GM12891 (cell line): Measurements from ENCODE around the gene GTF3C5.

ENCODE experiments used
- DNase-seq: peaks from one replicate; pipeline ENCODE4 v3.0.0; 2011; ENCODE audit warnings: low spot score; ENCODE audit not compliant: insufficient read length
- FAIRE-seq: peaks from 2 replicates; lab custom pipeline; 2011; peaks lifted over from hg19 to GRCh38; lab: Jason Lieb, UNC
- PAX5 ChIP-seq: IDR thresholded peaks from 2 replicates; pipeline ENCODE4 v1.6.1; 2011; ENCODE audit warnings: low read length, moderate library complexity, mild to moderate bottlenecking; ENCODE audit not compliant: insufficient read depth, severe bottlenecking
- POLR2A ChIP-seq: IDR thresholded peaks from 2 replicates; pipeline ENCODE4 v1.6.1; 2011; ENCODE audit warnings: low read depth, low read length, control low read depth
- POLR2AphosphoS5 ChIP-seq: IDR thresholded peaks from 2 replicates; pipeline ENCODE4 v1.6.1; 2011; ENCODE audit warnings: low read depth, low read length, control low read depth
- POU2F2 ChIP-seq: IDR thresholded peaks from 2 replicates; pipeline ENCODE4 v1.6.1; 2011; ENCODE audit warnings: low read depth, mild to moderate bottlenecking, control low read depth, low read length, moderate library complexity
- SPI1 ChIP-seq: IDR thresholded peaks from 2 replicates; pipeline ENCODE4 v1.6.1; 2011; ENCODE audit warnings: low read depth, low read length, control low read depth
- TAF1 ChIP-seq: IDR thresholded peaks from 2 replicates; pipeline ENCODE4 v1.6.1; 2011; ENCODE audit warnings: low read depth, low read length, control low read depth

Gene GTF3C5

DNA sequence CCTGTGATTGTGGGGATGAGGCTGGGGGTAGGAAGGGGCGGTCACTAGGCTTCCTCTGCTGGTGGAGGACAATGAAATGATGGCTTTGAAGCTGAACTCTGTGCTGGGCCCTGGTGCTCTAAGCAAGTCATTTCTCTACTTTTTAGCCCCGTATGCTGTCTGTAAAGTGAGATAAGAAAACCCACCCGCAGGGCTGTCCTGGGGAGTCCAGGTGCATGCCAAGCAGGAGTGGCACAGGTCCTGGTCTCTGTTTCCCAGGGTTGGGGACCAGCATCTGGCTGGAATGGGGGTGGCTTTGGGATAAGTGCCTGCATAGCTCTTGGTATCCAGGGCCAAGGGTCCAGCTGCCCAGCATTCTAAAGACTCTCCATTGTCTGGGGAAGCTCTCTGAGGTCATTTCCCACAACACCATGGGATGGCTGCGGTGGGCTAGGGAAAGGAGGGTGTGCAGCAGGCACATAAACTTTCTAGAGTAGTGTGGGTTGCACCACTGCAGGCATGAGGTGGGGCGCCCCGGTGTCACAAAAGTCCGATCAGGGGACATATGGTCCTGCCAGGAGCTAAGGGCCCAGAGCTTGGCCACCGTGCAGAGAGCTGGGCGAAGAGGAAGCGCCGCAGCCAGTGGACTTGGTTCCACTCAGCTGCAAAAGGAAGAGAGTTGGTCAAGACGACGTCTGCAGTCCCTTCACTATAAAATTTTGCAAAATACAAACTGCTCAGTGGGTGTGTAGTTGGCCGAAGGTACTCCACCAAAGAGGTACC lies 25.6 kb upstream of the GTF3C5 start:
- FAIRE-seq (no peak), DNase-seq (no peak)
- TF ChIP-seq PAX5 (no peak), POLR2AphosphoS5 (no peak), TAF1 (no peak), SPI1 (no peak), POLR2A (no peak), POU2F2 (no peak)

DNA sequence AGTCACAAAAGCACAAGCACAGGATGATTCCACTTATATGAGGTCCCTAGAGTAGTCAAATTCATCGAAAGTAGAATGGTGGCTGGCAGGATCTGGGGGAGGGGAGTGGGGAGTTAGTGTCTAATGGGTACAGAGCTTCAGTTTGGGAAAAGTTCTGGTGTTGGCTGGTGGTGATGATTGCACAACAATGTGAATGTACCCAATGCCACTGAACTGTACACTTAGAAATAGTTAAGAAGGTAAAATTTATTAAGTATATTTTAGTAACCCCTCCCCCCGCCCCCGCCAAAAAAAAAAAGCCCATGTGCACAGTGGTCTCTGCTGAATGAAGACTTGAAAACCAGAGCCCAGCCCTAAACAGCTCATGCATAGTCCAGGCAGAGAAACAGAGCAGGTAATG lies 24.8 kb upstream of the GTF3C5 start:
- DNase-seq (no peak), FAIRE-seq (no peak)
- TF ChIP-seq PAX5 (no peak), POU2F2 (no peak), SPI1 (no peak), POLR2A (no peak), POLR2AphosphoS5 (no peak)

DNA sequence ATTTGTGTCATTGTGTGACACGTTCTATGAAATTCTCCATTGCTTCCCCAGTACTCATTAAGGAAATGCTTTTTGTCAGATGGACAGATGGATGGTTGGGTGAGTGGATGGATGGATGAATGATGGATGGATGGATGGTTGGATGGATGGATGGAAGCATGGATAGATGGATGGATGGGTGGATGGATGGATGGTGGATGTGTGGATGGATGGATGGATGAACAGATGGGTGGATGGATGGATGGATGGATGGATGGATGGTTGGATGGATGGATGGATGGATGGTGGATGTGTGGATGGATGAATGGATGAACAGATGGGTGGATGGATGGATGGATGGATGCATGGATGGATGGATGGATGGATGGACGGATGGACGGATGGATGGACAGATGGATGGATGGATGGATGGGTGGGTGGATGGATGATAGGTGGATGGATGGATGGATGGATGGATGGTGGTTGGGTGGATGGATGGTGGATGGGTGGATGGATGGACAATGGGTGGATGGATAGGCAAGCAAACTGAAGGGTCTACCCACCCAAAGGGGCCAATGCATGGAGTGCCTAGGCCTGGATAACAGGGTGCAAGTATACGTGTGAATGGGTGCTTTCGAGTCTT lies 24.0 kb upstream of the GTF3C5 start:
- TF ChIP-seq POU2F2 (no peak), SPI1 (no peak), PAX5 (no peak), TAF1 (no peak), POLR2A (no peak), POLR2AphosphoS5 (no peak)
- no peak for DNase-seq
- FAIRE-seq, result no peak

DNA sequence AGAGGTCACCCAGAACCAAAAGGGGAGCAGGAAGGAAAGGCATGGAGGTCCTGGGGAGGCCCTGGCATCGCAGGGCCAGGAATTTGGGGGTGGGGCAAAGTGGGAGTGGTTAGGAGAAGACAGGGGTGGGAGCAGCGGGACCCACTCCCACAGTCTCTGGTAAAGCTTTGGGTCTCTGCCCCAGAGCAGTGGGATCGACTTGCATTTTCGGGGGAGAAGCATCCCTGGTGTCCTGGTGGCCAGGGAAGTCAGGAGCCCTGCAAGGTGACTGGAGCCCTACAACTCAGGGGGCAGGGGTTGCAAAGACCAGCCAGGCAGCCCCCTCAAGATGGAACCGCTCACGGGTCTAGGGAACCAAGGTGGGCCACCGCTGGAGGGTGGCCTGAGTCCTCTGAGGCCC lies 22.4 kb upstream of the GTF3C5 start:
- TF ChIP-seq POU2F2, result no peak
- TF ChIP-seq TAF1, result no peak
- no peak for TF ChIP-seq POLR2A
- no peak for TF ChIP-seq SPI1
- DNase-seq, result no peak
- FAIRE-seq, result no peak

DNA sequence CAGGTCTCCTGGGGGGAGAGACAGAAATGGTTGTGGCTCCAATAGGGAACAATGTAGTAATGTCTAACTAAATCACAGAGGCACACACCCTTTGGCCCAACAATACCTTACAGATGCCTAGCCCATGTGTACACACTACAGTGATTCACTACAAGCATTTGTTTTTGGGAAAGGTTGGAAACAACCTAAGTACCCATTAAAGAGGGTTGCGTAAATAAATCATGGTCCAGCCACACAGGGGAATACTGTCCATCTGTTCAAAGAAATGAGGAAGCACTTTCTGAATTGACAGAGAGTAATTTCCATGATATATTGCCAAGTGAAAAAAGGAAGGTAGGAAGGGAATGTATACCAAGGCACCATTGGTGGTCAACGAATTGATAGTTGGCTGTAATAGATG lies 22.0 kb upstream of the GTF3C5 start:
- DNase-seq (no peak), FAIRE-seq (no peak)
- TF ChIP-seq POLR2A (no peak), PAX5 (no peak), POLR2AphosphoS5 (no peak)

DNA sequence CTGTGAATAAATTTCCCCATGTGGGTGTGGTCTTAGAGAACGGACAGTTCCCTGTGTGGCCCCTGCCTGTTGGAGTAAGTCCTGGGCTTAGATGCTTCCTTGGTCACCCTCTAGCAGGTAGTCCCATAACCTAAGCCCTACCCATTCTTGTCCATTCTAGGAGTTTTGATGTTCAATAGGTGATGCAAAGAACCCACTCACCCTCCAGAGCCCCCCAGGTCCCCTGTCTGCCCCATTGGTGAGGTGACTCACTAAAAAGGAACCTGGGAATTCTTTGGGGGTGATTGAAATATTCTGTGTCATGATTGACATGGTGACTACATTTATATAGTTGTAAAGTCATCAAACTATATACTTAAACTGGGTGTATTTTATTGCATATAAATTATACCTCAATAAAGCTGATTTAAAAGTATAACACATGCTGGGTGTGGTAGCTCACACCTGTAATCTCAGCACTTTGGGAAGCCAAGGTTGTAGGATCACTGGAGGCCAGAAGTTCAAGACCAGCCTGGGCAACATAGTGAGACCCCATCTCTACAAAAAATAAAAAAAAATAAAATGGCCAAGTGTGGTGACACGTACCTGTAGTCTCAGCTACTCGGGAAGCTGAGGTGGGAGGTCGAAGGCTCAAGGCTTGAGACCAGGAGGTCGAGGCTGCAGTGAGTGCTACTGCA lies 20.8 kb upstream of the GTF3C5 start:
- DNase-seq (no peak), FAIRE-seq (no peak)

DNA sequence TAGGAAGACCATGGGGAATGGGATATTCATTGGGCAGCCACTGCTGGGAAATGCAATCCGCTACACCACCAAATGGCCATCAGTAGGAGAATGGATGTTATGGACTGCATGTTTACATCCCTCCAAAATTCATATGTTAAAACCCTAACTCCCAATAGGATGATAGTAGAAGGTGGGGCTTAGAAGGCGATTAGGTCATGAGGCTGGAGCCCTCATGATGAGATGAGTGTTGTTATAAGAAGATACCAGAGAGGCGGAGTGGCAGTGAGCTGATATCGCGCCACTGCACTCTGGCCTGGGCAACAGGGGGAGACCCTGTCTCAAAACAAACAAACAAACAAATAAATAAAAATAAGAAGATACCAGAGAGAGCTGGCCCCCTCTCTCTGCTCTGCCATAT lies 16.1 kb upstream of the GTF3C5 start:
- TF ChIP-seq POLR2A (no peak), POLR2AphosphoS5 (no peak), POU2F2 (no peak), PAX5 (no peak), TAF1 (no peak)
- no peak for DNase-seq
- FAIRE-seq, result no peak

More for the DNA sequence above, 20.8 kb upstream of the GTF3C5 start:
- TF ChIP-seq TAF1, result no peak
- TF ChIP-seq SPI1, result no peak
- no peak for TF ChIP-seq POLR2AphosphoS5
- no peak for TF ChIP-seq POU2F2
- no peak for TF ChIP-seq POLR2A
- no peak for TF ChIP-seq PAX5

DNA sequence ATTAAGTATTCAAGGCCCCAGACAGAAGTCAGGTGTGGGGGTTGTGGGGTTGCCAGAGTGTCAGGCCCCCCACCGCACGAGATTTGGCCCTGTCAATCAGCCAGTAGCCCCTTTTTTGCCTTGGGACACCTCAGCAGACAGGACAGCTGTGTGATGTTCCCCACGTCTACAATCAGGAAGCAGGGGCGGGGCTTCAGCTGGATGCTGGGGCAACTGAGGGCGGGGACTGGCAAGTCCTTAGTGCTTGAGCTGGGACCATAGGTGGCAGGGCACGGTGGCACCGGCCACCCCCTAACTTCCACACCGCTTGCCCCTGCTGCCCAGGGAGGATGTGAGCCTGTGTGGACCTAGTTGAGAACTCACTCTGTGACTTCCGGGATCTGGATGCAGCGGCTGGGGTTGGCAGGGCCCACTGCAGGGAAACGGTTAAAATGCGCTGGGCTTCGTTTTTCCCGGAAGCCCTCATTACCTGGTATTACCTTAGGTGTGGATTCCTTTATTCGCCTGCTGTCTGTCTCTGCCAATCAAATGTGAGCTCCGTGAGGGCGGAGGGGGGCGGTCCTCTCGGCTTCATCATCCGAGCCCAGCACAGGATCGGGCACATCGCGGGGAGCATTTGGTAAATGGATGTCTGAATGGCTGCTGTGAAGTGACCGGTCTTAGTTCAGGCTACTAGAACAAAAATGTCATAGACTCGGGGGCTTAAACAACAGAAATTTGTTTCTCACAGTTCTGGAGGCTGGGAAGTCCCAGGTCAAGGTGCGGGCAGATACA lies 7.5 kb upstream of the GTF3C5 start:
- FAIRE-seq, result no peak

DNA sequence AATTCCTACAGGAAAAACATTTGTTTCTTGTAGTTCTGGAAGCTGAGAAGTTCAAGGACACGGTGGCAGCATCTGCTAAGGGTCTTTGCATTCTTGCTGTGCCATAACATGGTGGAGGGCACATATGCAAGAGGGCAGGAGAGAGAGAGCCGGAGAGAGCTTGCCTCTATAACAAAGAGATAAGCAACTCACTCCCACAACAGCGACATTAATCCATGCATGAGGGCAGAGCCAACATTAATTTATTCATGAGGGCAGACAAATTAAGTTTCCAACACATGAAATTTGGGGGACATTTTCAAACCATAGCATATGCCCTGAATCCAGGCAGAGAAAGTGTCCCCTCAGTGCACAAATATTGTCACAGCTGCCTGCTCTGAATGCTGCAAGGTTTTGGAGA lies 4.4 kb upstream of the GTF3C5 start:
- no peak for TF ChIP-seq POLR2AphosphoS5
- TF ChIP-seq POLR2A, result no peak
- no peak for TF ChIP-seq POU2F2
- no peak for TF ChIP-seq SPI1
- TF ChIP-seq PAX5, result no peak
- TF ChIP-seq TAF1, result no peak
- DNase-seq, result no peak
- FAIRE-seq, result no peak

More for the DNA sequence above, 7.5 kb upstream of the GTF3C5 start:
- TF ChIP-seq SPI1 (no peak), TAF1 (no peak), POLR2A (no peak), POU2F2 (no peak), POLR2AphosphoS5 (no peak), PAX5 (no peak)
- DNase-seq, result no peak
